ENCODE data around the gene CUL4A.

CUL4A gene

DNA sequence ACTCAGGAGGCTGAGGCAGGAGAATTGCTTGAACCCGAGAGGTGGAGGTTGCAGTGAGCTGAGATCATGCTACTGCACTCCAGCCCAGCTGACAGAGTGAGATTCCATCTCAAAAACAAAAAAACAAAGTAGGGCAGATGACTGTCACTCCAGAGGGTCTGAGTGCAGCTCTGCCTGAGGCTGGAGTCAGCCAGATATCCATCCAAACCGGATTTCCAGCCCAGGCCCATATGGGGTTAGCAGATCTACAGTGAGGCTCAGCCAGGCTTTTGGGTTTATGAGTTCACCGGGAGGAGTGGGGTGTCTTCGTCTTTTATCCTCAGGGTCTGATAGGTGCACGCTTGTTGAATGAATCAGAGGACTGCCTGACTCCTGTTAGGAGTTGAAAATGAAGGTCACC, 106.6 kb downstream of the CUL4A start:
- TF ChIP-seq, protein P1, sequence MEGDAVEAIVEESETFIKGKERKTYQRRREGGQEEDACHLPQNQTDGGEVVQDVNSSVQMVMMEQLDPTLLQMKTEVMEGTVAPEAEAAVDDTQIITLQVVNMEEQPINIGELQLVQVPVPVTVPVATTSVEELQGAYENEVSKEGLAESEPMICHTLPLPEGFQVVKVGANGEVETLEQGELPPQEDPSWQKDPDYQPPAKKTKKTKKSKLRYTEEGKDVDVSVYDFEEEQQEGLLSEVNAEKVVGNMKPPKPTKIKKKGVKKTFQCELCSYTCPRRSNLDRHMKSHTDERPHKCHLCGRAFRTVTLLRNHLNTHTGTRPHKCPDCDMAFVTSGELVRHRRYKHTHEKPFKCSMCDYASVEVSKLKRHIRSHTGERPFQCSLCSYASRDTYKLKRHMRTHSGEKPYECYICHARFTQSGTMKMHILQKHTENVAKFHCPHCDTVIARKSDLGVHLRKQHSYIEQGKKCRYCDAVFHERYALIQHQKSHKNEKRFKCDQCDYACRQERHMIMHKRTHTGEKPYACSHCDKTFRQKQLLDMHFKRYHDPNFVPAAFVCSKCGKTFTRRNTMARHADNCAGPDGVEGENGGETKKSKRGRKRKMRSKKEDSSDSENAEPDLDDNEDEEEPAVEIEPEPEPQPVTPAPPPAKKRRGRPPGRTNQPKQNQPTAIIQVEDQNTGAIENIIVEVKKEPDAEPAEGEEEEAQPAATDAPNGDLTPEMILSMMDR (IDR thresholded peaks at IDR 0.05): no peak
- Histone ChIP-seq H3K4me3 (no peak overlapping the region), H3K27ac (no peak overlapping the region)
- no peak for DNase-seq (ENCODE audit: low spot score)

Measured in coronary artery (tissue), 2 donors.